A549 (cell line): ENCODE results near the gene CFAP157. TPM values are rescaled to one million over a fixed set of nuclear protein-coding genes. Genes with fewer than 3 reads are reported as not detected.

Source experiments
- ATAC-seq, 2 experiments: fragments of 200-7000 bp in 1 of 2; fragments of >200 bp in 1 of 2; cut with Nextera tagmentation in 1 of 2; cut with Tn5 transposase in 1 of 2; 3 replicates each; pipeline versions ENCODE4 v1.8.0 to v1.9.1; 2018 to 2020; ENCODE audit warnings: mild to moderate bottlenecking in 1 of 2, moderate library complexity in 1 of 2
- CTCF ChIA-PET: fragments of 300-600 bp; sonication (Branson Sonifier 250); formaldehyde crosslinking; extraction: SDS; loops from one replicate; lab custom pipeline; 2021; ENCODE audit warnings: antibody characterized with exemption, inconsistent platforms; lab: Yijun Ruan, JAX
- POLR2A ChIA-PET: fragments of 350-600 bp; formaldehyde crosslinking; extraction: SDS; loops from one replicate; lab custom pipeline; 2021; ENCODE audit warnings: antibody characterized with exemption, inconsistent platforms; lab: Yijun Ruan, JAX
- DNase-seq, 2 experiments: peaks; one replicate each; pipeline versions ENCODE4 v3.0.0 to v3.0.0-alpha.2; 2011 to 2016; ENCODE audit warnings: low read depth in 1 of 2, low spot score in 1 of 2
- FAIRE-seq: peaks from 2 replicates; lab custom pipeline; 2011; peaks lifted over from hg19 to GRCh38; lab: Jason Lieb, UNC
- H3K27ac ChIP-seq, 2 experiments: fragments of >200 bp; sonication (Bioruptor Twin); formaldehyde crosslinking; 3 replicates each; pipeline ENCODE4 v1.5.1; 2016 to 2017
- H3K4me1 ChIP-seq: fragments of >200 bp; sonication (Bioruptor Twin); formaldehyde crosslinking; 3 replicates; pipeline ENCODE4 v1.6.1; 2016
- H3K4me2 ChIP-seq: fragments of >200 bp; sonication (Bioruptor Twin); formaldehyde crosslinking; 3 replicates; pipeline ENCODE4 v1.6.1; 2016
- H3K4me3 ChIP-seq: fragments of >200 bp; sonication (Bioruptor Twin); formaldehyde crosslinking; 3 replicates; pipeline ENCODE4 v1.5.1; 2016
- H3K9me3 ChIP-seq: fragments of >200 bp; sonication (Bioruptor Twin); formaldehyde crosslinking; 3 replicates; pipeline ENCODE4 v1.6.1; 2016
- E2F6 ChIP-seq: IDR thresholded peaks from 2 replicates; pipeline ENCODE4 v1.6.1; 2012; ENCODE audit warnings: low read depth, borderline replicate concordance
- EHF ChIP-seq: fragments of 250-450 bp; sonication (Bioruptor Pico); IDR thresholded peaks from 2 replicates; pipeline ENCODE4 v1.5.0; 2020; ENCODE audit warnings: mild to moderate bottlenecking
- ELK1 ChIP-seq: fragments of 150-350 bp; IDR thresholded peaks from 2 replicates; pipeline ENCODE4 v1.6.1; 2014; ENCODE audit warnings: low read depth, mild to moderate bottlenecking, low read length
- EP300 ChIP-seq, 2 experiments: fragments of >200 bp; sonication (Bioruptor Twin); formaldehyde crosslinking; IDR thresholded peaks; 2 replicates in 1 of 2; 3 replicates in 1 of 2; pipeline ENCODE4 v1.6.1; 2016 to 2017
- FOSB ChIP-seq: fragments of 250-450 bp; sonication (Bioruptor Pico); IDR thresholded peaks from 2 replicates; pipeline ENCODE4 v1.5.0; 2020; ENCODE audit warnings: mild to moderate bottlenecking, moderate library complexity
- FOSL2 ChIP-seq, 2 experiments: fragments of 450-650 bp in 1 of 2; fragments of >200 bp in 1 of 2; sonication (Bioruptor Twin) in 1 of 2; formaldehyde crosslinking; IDR thresholded peaks; 2 replicates each; pipeline versions ENCODE4 v1.5.0 to v1.6.1; 2016 to 2020; ENCODE audit warnings: mild to moderate bottlenecking in 1 of 2, moderate library complexity in 1 of 2
- FOXS1 ChIP-seq: fragments of 250-450 bp; sonication (Bioruptor Pico); IDR thresholded peaks from 2 replicates; pipeline ENCODE4 v1.5.0; 2020; ENCODE audit warnings: mild to moderate bottlenecking, moderate library complexity
- HDAC2 ChIP-seq: fragments of 200-600 bp; sonication (generic); IDR thresholded peaks from 2 replicates; pipeline ENCODE4 v1.6.1; 2016
- HES2 ChIP-seq: fragments of >200 bp; sonication (Bioruptor Twin); formaldehyde crosslinking; IDR thresholded peaks from 2 replicates; pipeline ENCODE4 v1.6.1; 2016
- HEYL ChIP-seq: fragments of 250-450 bp; sonication (Bioruptor Pico); IDR thresholded peaks from 2 replicates; pipeline ENCODE4 v1.8.0; 2021; ENCODE audit warnings: mild to moderate bottlenecking, moderate library complexity
- HOXA7 ChIP-seq: fragments of 250-450 bp; sonication (Bioruptor Pico); IDR thresholded peaks from 2 replicates; pipeline ENCODE4 v1.5.0; 2020; ENCODE audit warnings: mild to moderate bottlenecking, moderate library complexity
- MAX ChIP-seq: IDR thresholded peaks from 2 replicates; pipeline ENCODE4 v1.6.1; 2012
- POLR2A ChIP-seq: IDR thresholded peaks from 2 replicates; pipeline ENCODE4 v1.6.1; 2012; ENCODE audit warnings: mild to moderate bottlenecking, low read length
- RARB ChIP-seq: fragments of 250-450 bp; sonication (Bioruptor Pico); IDR thresholded peaks from 2 replicates; pipeline ENCODE4 v1.8.0; 2021; ENCODE audit warnings: mild to moderate bottlenecking, moderate library complexity
- RFX5 ChIP-seq: fragments of 450-650 bp; IDR thresholded peaks from 2 replicates; pipeline ENCODE4 v1.7.1; 2014; ENCODE audit warnings: antibody characterized with exemption, mild to moderate bottlenecking, moderate library complexity
- SREBF2 ChIP-seq: fragments of 450-650 bp; IDR thresholded peaks from 2 replicates; pipeline ENCODE4 v1.6.1; 2014; ENCODE audit warnings: mild to moderate bottlenecking, moderate library complexity
- ZSCAN20 ChIP-seq: fragments of 250-450 bp; sonication (Bioruptor Pico); IDR thresholded peaks from 2 replicates; pipeline ENCODE4 v1.8.0; 2022; ENCODE audit warnings: mild to moderate bottlenecking, moderate library complexity
- WGBS: methylation state at CpG from one replicate; pipeline ENCODE4 v1.1.6; 2017; ENCODE audit errors: missing lambda C conversion rate; 5-methylcytosine and 5-hydroxymethylcytosine counted together
- polyA plus RNA-seq, 4 experiments: library from polyadenylated mRNA; depleted of rRNA in 3 of 4; stranded (reverse); fragments of >200 nt; fragmentation: RNase III in 1 of 4; extraction: RNeasy Plus Mini Kit Qiagen cat#74134 plus additional on column Dnase treatment in 1 of 4; gene quantifications; 2 replicates in 3 of 4; 3 replicates in 1 of 4; pipeline ENCODE4 v1.2.3, GENCODE V29; 2011 to 2017
- TF ChIP-seq, protein P1 (sequence below): fragments of 250-450 bp; sonication (Bioruptor Pico); IDR thresholded peaks from 2 replicates; pipeline ENCODE4 v1.5.0; 2021; ENCODE audit warnings: mild to moderate bottlenecking, moderate library complexity, borderline replicate concordance

CFAP157 gene
- polyA plus RNA-seq, 2 of the 4 experiments (the other 2 are of a cell fraction) = 0.04 TPM

GRCh38 chr9:127730262-127730661, 23.5 kb downstream of the CFAP157 start:
- no peak overlapping the region for H3K4me3 ChIP-seq
- WGBS = 84% methylated on average over 7 of the region's 9 CpGs
- peaks cover 5% of the 10 kb centered on the region; the same call in 1 of the 3 replicates for H3K4me1 ChIP-seq
- H3K4me2 ChIP-seq = no peak overlapping the region
- H3K27ac ChIP-seq = no peak overlapping the region
- no peak for ATAC-seq
- no peaks in the 10 kb centered on the region for H3K9me3 ChIP-seq
- FAIRE-seq = no peak
- ChIA-PET CTCF (interaction anchor here (0.6 to 15.7 kb wide), 8 partner anchors 10 to 226 kb away, joined by 3 to 243 read pairs (median 14); partner anchors contain the start of genes CDK9 and SH2D3C), POLR2A (no interaction called here)
- no peak for DNase-seq
- TF ChIP-seq HOXA7 (CRISPR knock-in tag) (no peak), ZSCAN20 (no peak), EHF (CRISPR knock-in tag) (no peak), MAX (no peak), RARB (CRISPR knock-in tag) (no peak)

GRCh38 chr9:127730799-127731410, 24.1 kb downstream of the CFAP157 start:
- peaks cover 9% of the 10 kb centered on the region; the same call in 1 of the 3 replicates for H3K4me1 ChIP-seq
- H3K4me2 ChIP-seq = no peak overlapping the region
- ChIA-PET POLR2A (no interaction called here), CTCF (interaction anchor here (0.6 to 15.7 kb wide), 12 partner anchors 9 to 245 kb away, joined by 3 to 243 read pairs (median 24); partner anchors contain the start of genes CDK9, SH2D3C and STXBP1)
- WGBS = 87% methylated on average over 7 of the region's 9 CpGs
- H3K9me3 ChIP-seq = no peaks in the 10 kb centered on the region
- FAIRE-seq (no peak), DNase-seq (no peak), ATAC-seq (no peak)
- no peak overlapping the region for H3K27ac ChIP-seq
- no peak overlapping the region for H3K4me3 ChIP-seq
- TF ChIP-seq HEYL = no peak
- TF ChIP-seq MAX = no peak
- TF ChIP-seq SREBF2 = no peak
- TF ChIP-seq HOXA7 (CRISPR knock-in tag) = no peak
- TF ChIP-seq HDAC2 = no peak
- no peak for TF ChIP-seq POLR2A
- TF ChIP-seq FOSB (CRISPR knock-in tag) = no peak

GRCh38 chr9:127731938-127732337, 25.1 kb downstream of the CFAP157 start:
- POLR2A ChIA-PET = no interaction called here
- TF ChIP-seq E2F6 (no peak), SREBF2 (no peak), FOSL2 (IDR thresholded peaks at IDR 0.05) (no peak), FOSL2 (CRISPR knock-in tag; IDR thresholded peaks at IDR 0.05) (no peak), ELK1 (no peak), EP300 (IDR thresholded peaks at IDR 0.05) (no peak), RFX5 (no peak), POLR2A (no peak), FOXS1 (CRISPR knock-in tag) (no peak), HES2 (no peak)
- TF ChIP-seq, protein P1, sequence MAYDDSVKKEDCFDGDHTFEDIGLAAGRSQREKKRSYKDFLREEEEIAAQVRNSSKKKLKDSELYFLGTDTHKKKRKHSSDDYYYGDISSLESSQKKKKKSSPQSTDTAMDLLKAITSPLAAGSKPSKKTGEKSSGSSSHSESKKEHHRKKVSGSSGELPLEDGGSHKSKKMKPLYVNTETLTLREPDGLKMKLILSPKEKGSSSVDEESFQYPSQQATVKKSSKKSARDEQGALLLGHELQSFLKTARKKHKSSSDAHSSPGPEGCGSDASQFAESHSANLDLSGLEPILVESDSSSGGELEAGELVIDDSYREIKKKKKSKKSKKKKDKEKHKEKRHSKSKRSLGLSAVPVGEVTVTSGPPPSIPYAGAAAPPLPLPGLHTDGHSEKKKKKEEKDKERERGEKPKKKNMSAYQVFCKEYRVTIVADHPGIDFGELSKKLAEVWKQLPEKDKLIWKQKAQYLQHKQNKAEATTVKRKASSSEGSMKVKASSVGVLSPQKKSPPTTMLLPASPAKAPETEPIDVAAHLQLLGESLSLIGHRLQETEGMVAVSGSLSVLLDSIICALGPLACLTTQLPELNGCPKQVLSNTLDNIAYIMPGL (CRISPR knock-in tag) = no peak
- Histone ChIP-seq H3K9me3 (no peaks in the 10 kb centered on the region), H3K4me1 (peaks cover 9% of the 10 kb centered on the region; the same call in 1 of the 3 replicates), H3K4me2 (no peak overlapping the region), H3K27ac (no peak overlapping the region), H3K4me3 (no peak overlapping the region)
- FAIRE-seq (no peak), ATAC-seq (no peak), DNase-seq (no peak)
- CTCF ChIA-PET = interaction anchor here (0.7 to 15.7 kb wide), 10 partner anchors 10 to 227 kb away, joined by 3 to 243 read pairs (median 52); partner anchors contain the start of genes CDK9, SH2D3C and STXBP1
- WGBS = 94% methylated on average over 16 of the region's 16 CpGs
